DND-41 (cell line): ENCODE measurements around the gene UPF1.

Experiments
- ATAC-seq: fragments of 200-7000 bp; cut with Tn5 transposase; 3 replicates; pipeline ENCODE4 v1.9.1; 2021; ENCODE audit warnings: low read depth; ENCODE audit not compliant: insufficient read depth
- DNase-seq: peaks from one replicate; pipeline ENCODE4 v3.0.0-alpha.2; 2020
- H2AFZ ChIP-seq: 2 replicates; pipeline ENCODE4 v1.6.0; 2012; ENCODE audit warnings: low read depth, low read length
- H3K27ac ChIP-seq: 2 replicates; pipeline ENCODE4 v1.5.1; 2012; ENCODE audit warnings: low read length, inconsistent platforms
- H3K27me3 ChIP-seq: fragments of 200-600 bp; sonication (generic); 2 replicates; pipeline ENCODE4 v1.6.0; 2012; ENCODE audit warnings: low read length, mild to moderate bottlenecking, inconsistent platforms; ENCODE audit not compliant: insufficient read depth, poor library complexity
- H3K36me3 ChIP-seq: 2 replicates; pipeline ENCODE4 v1.5.1; 2012; ENCODE audit warnings: low read length, inconsistent platforms; ENCODE audit not compliant: insufficient read depth
- H3K4me1 ChIP-seq: 2 replicates; pipeline ENCODE4 v1.5.1; 2012; ENCODE audit warnings: mild to moderate bottlenecking, low read length; ENCODE audit not compliant: insufficient read depth
- H3K4me2 ChIP-seq: 2 replicates; pipeline ENCODE4 v1.6.0; 2012; ENCODE audit warnings: mild to moderate bottlenecking, moderate library complexity, low read length, inconsistent platforms; ENCODE audit not compliant: insufficient read depth
- H3K4me3 ChIP-seq, 2 experiments: fragments of 200-600 bp in 1 of 2; shearing (Covaris generic) in 1 of 2; 2 replicates each; pipeline ENCODE4 v1.5.1; 2012 to 2016; ENCODE audit warnings: inconsistent platforms in 2 of 2, low read length in 2 of 2, mild to moderate bottlenecking in 2 of 2, low read depth in 1 of 2, moderate library complexity in 1 of 2
- H3K79me2 ChIP-seq: 2 replicates; pipeline ENCODE4 v1.6.0; 2012; ENCODE audit warnings: low read length, inconsistent platforms; ENCODE audit not compliant: insufficient read depth
- H3K9ac ChIP-seq: 2 replicates; pipeline ENCODE4 v1.6.0; 2012; ENCODE audit warnings: low read depth, mild to moderate bottlenecking, inconsistent platforms, low read length, moderate library complexity
- H3K9me3 ChIP-seq: 2 replicates; pipeline ENCODE4 v1.5.1; 2012; ENCODE audit warnings: low read length, moderate library complexity, mild to moderate bottlenecking, inconsistent platforms; ENCODE audit not compliant: insufficient read depth, severe bottlenecking
- H4K20me1 ChIP-seq: 2 replicates; pipeline ENCODE4 v1.6.0; 2012; ENCODE audit warnings: low read length; ENCODE audit not compliant: insufficient read depth
- EZH2 ChIP-seq: IDR thresholded peaks from 3 replicates; pipeline ENCODE4 v1.6.1; 2012; ENCODE audit warnings: borderline replicate concordance, low read depth, mild to moderate bottlenecking, moderate library complexity, low read length, inconsistent platforms; ENCODE audit not compliant: severe bottlenecking
- TF ChIP-seq, protein P1 (sequence below): IDR thresholded peaks from 2 replicates; pipeline ENCODE4 v1.5.1; 2012; ENCODE audit warnings: borderline replicate concordance, low read length, moderate library complexity, mild to moderate bottlenecking; ENCODE audit not compliant: poor library complexity, severe bottlenecking; ENCODE audit errors: extremely low read depth

The UPF1 gene

DNA sequence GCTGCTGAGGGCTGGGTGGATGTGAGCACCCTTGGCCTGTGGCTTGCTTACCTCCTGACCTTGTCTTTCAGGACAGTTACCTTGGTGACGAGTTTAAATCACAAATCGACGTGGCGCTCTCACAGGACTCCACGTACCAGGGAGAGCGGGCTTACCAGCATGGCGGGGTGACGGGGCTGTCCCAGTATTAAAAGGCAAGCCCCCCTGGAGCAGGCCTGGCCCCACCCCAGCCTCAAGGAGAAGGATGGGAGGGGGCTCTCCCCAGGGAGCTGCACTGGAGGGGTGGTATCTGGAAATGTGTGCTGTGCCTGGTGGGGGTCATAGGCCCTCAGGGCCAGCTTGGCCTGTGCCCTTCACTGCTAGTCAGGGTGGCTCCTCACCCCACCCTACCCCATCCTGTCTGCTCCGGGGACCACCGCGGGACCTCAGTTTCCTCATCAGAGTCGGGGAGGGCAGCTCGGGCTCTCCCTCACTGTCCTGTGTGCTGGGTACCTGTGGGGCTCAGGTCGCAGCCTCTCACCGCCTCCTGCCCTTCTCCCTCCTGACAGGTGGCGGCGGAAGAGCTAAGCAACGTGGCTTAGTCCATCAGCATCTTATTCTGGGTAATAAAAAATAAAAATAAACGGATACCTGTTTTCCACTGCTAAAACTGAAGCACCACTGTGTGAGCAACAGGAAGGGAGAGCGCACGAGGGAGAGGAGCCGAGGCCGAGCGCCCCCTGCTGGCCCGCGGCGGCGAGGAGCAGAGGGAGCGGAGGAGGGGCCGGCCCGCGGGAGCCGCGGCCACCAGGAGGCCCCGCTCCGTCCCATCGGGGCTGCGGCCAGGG lies 34.4 kb downstream of the UPF1 start:
- no peak for TF ChIP-seq EZH2
- TF ChIP-seq, protein P1, sequence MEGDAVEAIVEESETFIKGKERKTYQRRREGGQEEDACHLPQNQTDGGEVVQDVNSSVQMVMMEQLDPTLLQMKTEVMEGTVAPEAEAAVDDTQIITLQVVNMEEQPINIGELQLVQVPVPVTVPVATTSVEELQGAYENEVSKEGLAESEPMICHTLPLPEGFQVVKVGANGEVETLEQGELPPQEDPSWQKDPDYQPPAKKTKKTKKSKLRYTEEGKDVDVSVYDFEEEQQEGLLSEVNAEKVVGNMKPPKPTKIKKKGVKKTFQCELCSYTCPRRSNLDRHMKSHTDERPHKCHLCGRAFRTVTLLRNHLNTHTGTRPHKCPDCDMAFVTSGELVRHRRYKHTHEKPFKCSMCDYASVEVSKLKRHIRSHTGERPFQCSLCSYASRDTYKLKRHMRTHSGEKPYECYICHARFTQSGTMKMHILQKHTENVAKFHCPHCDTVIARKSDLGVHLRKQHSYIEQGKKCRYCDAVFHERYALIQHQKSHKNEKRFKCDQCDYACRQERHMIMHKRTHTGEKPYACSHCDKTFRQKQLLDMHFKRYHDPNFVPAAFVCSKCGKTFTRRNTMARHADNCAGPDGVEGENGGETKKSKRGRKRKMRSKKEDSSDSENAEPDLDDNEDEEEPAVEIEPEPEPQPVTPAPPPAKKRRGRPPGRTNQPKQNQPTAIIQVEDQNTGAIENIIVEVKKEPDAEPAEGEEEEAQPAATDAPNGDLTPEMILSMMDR = peak; percentile 77
- Histone ChIP-seq H2AFZ (no peak overlapping the region), H4K20me1 (peaks cover 61% of the 10 kb centered on the region), H3K4me2 (no peak overlapping the region), H3K4me3 (no peak overlapping the region), H3K79me2 (peaks cover 2% of the 10 kb centered on the region; the same call in 1 of the 2 replicates), H3K9ac (no peak overlapping the region), H3K4me1 (no peaks in the 10 kb centered on the region), H3K9me3 (no peaks in the 10 kb centered on the region), H3K27me3 (no peaks in the 10 kb centered on the region), H3K27ac (no peak overlapping the region), H3K36me3 (peaks cover 73% of the 10 kb centered on the region)
- DNase-seq = peak; percentile 29
- ATAC-seq = peak; percentile 67

DNA sequence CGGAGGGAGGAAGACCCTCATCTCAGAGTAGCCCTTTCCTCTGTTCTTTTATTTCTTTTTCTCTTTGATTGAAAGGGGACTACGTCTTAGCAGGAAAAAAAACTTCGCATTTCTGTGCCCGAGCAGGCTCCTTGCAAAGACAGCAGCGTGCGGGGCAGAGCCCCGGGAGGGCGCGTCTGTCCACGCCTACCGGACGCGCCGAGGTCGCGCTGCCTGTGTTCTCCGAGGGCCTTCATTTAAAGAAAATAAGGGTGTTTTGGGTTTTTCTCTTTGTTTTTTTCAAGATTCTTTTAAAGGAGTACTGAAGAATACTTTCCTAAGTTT lies 35.0 kb downstream of the UPF1 start:
- no peak overlapping the region for H3K4me2 ChIP-seq
- ATAC-seq = no peak
- peaks cover 56% of the 10 kb centered on the region for H4K20me1 ChIP-seq
- H3K9me3 ChIP-seq = no peaks in the 10 kb centered on the region
- no peaks in the 10 kb centered on the region for H3K27me3 ChIP-seq
- no peak overlapping the region for H3K9ac ChIP-seq
- no peak for TF ChIP-seq EZH2
- TF ChIP-seq, protein P1 = no peak
- no peak overlapping the region for H3K4me3 ChIP-seq
- peaks cover 2% of the 10 kb centered on the region; the same call in 1 of the 2 replicates for H3K79me2 ChIP-seq
- peaks cover 67% of the 10 kb centered on the region for H3K36me3 ChIP-seq
- no peak overlapping the region for H3K27ac ChIP-seq
- no peaks in the 10 kb centered on the region for H3K4me1 ChIP-seq
- DNase-seq = no peak
- H2AFZ ChIP-seq = no peak overlapping the region

DNA sequence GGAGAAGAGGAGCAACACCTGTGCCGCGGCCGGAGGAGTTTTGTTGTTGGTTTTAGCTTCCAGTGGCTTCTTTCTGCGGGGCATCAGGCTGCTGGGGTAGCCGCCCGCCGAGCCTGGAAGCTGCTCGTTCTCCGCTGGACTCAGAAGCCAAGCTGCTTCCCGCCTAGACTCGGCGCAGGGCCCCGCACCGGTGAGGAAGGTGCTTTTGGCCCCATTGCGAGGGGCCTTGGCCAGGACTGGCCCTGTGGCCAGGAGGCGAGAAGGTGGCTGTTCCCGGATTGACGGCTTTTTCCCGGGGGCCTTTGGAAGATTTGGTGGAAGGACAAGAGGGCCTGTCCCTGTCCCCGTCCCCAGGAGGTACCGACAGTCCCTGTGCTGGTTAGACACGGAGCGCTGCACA lies 35.4 kb downstream of the UPF1 start:
- Histone ChIP-seq H3K27me3 (no peaks in the 10 kb centered on the region), H3K27ac (no peak overlapping the region), H3K9me3 (no peaks in the 10 kb centered on the region), H3K4me3 (no peak overlapping the region), H3K36me3 (peaks cover 63% of the 10 kb centered on the region), H2AFZ (no peak overlapping the region), H3K4me1 (no peaks in the 10 kb centered on the region), H3K9ac (no peak overlapping the region), H4K20me1 (peaks cover 51% of the 10 kb centered on the region; the same call in 1 of the 2 replicates), H3K4me2 (no peak overlapping the region), H3K79me2 (peaks cover 2% of the 10 kb centered on the region; the same call in 1 of the 2 replicates)
- ATAC-seq (no peak), DNase-seq (no peak)
- TF ChIP-seq, protein P1 = no peak
- TF ChIP-seq EZH2 = no peak
